Measurements from ENCODE around the gene PADI2.

PADI2 gene

DNA sequence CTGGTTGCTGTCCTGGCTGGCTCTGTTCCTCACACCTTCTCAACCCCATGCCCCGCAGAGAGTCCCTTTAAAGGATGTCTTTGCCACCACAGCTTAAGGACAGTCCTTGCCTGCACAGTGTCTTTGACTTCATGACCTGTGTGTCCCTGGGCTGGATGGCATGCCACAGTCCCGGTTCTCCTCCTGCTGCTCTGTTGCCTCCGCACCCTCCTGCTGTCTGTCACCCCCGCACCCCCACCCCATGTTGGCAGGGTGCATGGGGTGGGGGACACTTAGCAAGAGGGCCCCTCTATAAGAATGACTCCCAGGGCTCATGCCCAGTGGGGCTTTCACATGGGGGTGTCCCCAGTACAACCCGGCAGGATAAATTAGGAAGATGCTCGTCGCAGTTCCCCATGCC is 44.1 kb upstream of the PADI2 start:
- ChIA-PET POLR2A (no interaction called here), CTCF (no interaction called here)
- no peak overlapping the region for H3K4me3 ChIP-seq (ENCODE audit: control insufficient read depth in 1 of 7, extremely low read depth in 1 of 7, insufficient read depth in 4 of 7, low read depth in 2 of 7, low read length in 6 of 7)
- 100% methylated on average over 4 of the region's 7 CpGs for WGBS (ENCODE audit: insufficient coverage)
- peaks cover 0 to 3% (median 0%) of the 10 kb centered on the region in 4 experiments for H3K4me1 ChIP-seq (ENCODE audit: control extremely low read depth in 1 of 4, control insufficient read depth in 4 of 4, insufficient read depth in 4 of 4, low read length in 3 of 4)
- H3K27ac ChIP-seq (ENCODE audit: insufficient read depth in 1 of 2, low read depth in 1 of 2, low read length in 2 of 2, poor library complexity in 1 of 2, severe bottlenecking in 2 of 2) = no peak overlapping the region
- H3K9me3 ChIP-seq (ENCODE audit: control extremely low read depth in 1 of 5, control insufficient read depth in 4 of 5, insufficient read depth in 2 of 5, low read depth in 1 of 5, low read length in 4 of 5) = no peaks in the 10 kb centered on the region
- DNase-seq = no peak
- no peaks in the 10 kb centered on the region for H3K27me3 ChIP-seq (replicated peaks in 2 of 5; ENCODE audit: control insufficient read depth in 4 of 5, insufficient read depth in 5 of 5, low read length in 4 of 5)
- no peaks in the 10 kb centered on the region for H3K36me3 ChIP-seq (ENCODE audit: control insufficient read depth in 4 of 4, insufficient read depth in 4 of 4, low read length in 3 of 4)

DNA sequence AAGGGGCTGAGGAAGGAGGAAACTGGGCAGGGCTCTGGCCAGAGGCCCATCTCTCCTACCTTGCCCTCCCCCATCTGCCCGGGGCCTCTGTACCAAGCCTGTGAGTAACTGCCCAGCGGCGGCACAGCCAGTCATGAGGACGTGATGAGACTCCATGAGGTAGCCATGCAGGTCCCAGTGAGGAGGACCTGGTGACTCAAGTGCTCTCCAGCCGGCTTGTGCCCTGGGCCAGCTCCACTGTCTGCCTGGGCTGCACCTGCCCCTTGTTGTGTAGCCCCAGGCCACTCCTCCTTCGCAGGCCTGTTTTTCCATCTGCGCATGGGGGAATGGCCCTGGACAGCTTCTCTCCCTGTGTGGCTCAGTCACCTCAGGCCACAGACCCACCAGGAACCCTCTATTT is 43.7 kb upstream of the PADI2 start:
- DNase-seq = no peak
- H3K9me3 ChIP-seq (ENCODE audit: control extremely low read depth in 1 of 5, control insufficient read depth in 4 of 5, insufficient read depth in 2 of 5, low read depth in 1 of 5, low read length in 4 of 5) = no peaks in the 10 kb centered on the region
- WGBS (ENCODE audit: insufficient coverage) = 95% methylated on average over 7 of the region's 7 CpGs
- ChIA-PET CTCF (no interaction called here), POLR2A (no interaction called here)
- H3K27ac ChIP-seq (ENCODE audit: insufficient read depth in 1 of 2, low read depth in 1 of 2, low read length in 2 of 2, poor library complexity in 1 of 2, severe bottlenecking in 2 of 2) = no peak overlapping the region
- H3K36me3 ChIP-seq (ENCODE audit: control insufficient read depth in 4 of 4, insufficient read depth in 4 of 4, low read length in 3 of 4) = no peaks in the 10 kb centered on the region
- no peaks in the 10 kb centered on the region for H3K27me3 ChIP-seq (replicated peaks in 2 of 5; ENCODE audit: control insufficient read depth in 4 of 5, insufficient read depth in 5 of 5, low read length in 4 of 5)
- H3K4me1 ChIP-seq (ENCODE audit: control extremely low read depth in 1 of 4, control insufficient read depth in 4 of 4, insufficient read depth in 4 of 4, low read length in 3 of 4) = no peaks in the 10 kb centered on the region
- no peak overlapping the region for H3K4me3 ChIP-seq (ENCODE audit: control insufficient read depth in 1 of 7, extremely low read depth in 1 of 7, insufficient read depth in 4 of 7, low read depth in 2 of 7, low read length in 6 of 7)

DNA sequence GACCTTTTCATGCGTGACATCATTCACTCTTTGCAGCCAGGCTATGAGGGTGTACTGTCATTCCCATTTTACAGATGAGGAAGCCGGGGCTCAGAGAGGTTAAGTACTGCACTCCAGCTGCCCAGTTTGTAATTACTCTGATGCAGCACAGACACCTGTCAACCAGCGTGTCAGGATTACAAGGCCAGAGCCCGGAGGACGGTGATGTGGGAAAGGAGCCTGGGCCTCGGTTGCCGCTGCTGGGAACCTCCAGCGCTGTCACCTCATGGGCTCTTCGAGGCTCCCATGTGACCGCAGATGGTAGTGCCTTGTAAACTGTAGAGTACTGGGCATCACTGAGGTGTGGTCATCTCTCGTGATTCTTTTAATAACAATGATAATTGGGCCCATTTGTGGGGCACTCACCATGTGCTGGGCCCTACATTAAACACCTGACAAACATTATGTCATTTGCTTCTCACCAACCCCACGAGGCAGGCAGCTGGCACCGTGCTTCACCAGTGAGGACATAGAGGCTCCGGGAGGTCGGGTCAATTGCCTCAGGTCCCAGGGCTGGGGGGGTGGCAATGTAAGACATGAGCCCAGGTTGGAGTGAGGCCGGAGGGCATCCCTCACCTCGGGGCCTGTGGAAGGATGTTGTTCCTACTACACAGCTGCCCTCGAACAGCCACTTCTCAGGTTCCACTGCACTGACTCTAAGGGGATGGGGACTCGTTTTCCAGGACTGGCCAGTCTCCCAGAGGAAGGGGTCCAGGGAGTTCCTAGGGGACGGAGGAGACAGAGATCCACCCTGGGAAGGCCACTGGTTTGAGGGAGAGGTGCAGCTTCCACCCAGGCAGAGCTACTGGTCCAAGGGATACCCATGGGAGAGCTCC is 42.9 kb upstream of the PADI2 start:
- Histone ChIP-seq H3K4me1 (ENCODE audit: control extremely low read depth in 1 of 4, control insufficient read depth in 4 of 4, insufficient read depth in 4 of 4, low read length in 3 of 4) (no peaks in the 10 kb centered on the region), H3K36me3 (ENCODE audit: control insufficient read depth in 4 of 4, insufficient read depth in 4 of 4, low read length in 3 of 4) (no peaks in the 10 kb centered on the region), H3K4me3 (ENCODE audit: control insufficient read depth in 1 of 7, extremely low read depth in 1 of 7, insufficient read depth in 4 of 7, low read depth in 2 of 7, low read length in 6 of 7) (no peak overlapping the region), H3K27me3 (replicated peaks in 2 of 5; ENCODE audit: control insufficient read depth in 4 of 5, insufficient read depth in 5 of 5, low read length in 4 of 5) (no peaks in the 10 kb centered on the region), H3K27ac (ENCODE audit: insufficient read depth in 1 of 2, low read depth in 1 of 2, low read length in 2 of 2, poor library complexity in 1 of 2, severe bottlenecking in 2 of 2) (no peak overlapping the region), H3K9me3 (ENCODE audit: control extremely low read depth in 1 of 5, control insufficient read depth in 4 of 5, insufficient read depth in 2 of 5, low read depth in 1 of 5, low read length in 4 of 5) (no peaks in the 10 kb centered on the region)
- ChIA-PET CTCF (interaction anchor here (0.6 kb wide), 1 partner anchor 9 kb away, joined by 3 read pairs; no protein-coding TSS in a partner anchor), POLR2A (no interaction called here)
- over 99% methylated on average over 16 of the region's 20 CpGs for WGBS (ENCODE audit: insufficient coverage)
- DNase-seq = no peak

DNA sequence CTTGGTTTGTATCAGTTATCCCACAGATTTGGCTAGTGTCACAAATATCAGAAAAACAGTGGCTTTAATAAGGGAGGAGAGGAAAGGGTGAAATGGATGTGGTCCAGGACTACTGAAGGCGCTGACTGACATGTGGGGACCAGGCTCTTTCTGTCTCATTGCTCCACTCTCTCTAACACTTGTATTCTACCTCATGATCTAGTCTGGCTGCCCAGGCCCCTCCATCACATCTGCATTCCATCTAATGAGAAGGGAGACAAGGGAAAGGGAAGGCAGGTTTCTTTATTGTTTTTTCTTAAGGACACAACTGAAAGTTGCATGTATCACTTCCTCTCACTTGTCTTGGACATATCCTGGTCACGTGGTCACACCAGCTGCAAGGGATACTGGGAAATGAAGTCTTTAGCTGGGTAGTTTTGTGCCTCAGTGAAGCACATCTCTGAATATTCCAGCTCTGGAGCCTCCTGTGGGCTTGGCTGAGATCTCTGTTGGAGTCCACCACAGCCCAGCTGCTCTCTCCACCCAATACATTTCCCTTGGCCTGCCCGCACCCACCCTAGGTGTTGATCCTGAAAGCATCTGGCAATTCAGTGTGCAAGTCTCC is 42.0 kb upstream of the PADI2 start:
- DNase-seq = peak in 2 of 3 donors; percentile 28 to 36
- CTCF ChIA-PET = interaction anchor here (0.6 kb wide), 1 partner anchor 8 kb away, joined by 3 read pairs; no protein-coding TSS in a partner anchor

DNA sequence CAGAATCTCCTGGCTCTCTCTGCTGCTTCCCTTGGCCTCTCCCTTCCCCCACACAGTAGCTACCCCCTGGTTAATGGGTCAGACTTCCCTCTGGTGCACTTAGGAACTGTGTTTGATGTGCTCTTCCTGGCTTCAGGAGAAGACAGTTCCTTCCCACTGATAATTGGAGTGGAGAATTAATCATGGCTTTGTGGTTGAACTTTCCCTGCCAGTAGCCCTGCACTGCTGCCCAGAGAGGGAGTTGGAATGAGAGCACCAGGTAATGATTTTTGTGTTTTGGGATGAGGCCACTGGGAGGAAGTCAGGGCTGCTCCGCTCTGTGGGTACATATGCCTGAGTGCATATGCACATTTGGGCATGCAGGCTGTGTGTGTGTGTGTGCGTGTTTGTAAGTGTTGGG is 39.7 kb upstream of the PADI2 start:
- WGBS (ENCODE audit: insufficient coverage) = 83% methylated on average over 1 of the region's 2 CpGs
- CTCF ChIA-PET = interaction anchor here (1.0 to 1.6 kb wide), 3 partner anchors 34 to 89 kb away, joined by 3 to 4 read pairs (median 3); no protein-coding TSS in a partner anchor
- H3K27me3 ChIP-seq (replicated peaks in 2 of 5; ENCODE audit: control insufficient read depth in 4 of 5, insufficient read depth in 5 of 5, low read length in 4 of 5) = no peaks in the 10 kb centered on the region

More for the DNA sequence above, 42.0 kb upstream of the PADI2 start:
- WGBS (ENCODE audit: insufficient coverage) = 100% methylated on average over 1 of the region's 3 CpGs
- H3K27ac ChIP-seq (ENCODE audit: insufficient read depth in 1 of 2, low read depth in 1 of 2, low read length in 2 of 2, poor library complexity in 1 of 2, severe bottlenecking in 2 of 2) = no peak overlapping the region
- H3K9me3 ChIP-seq (ENCODE audit: control extremely low read depth in 1 of 5, control insufficient read depth in 4 of 5, insufficient read depth in 2 of 5, low read depth in 1 of 5, low read length in 4 of 5) = peaks cover 0 to under 1% (median 0%) of the 10 kb centered on the region in 5 experiments
- POLR2A ChIA-PET = no interaction called here
- no peaks in the 10 kb centered on the region for H3K36me3 ChIP-seq (ENCODE audit: control insufficient read depth in 4 of 4, insufficient read depth in 4 of 4, low read length in 3 of 4)
- H3K4me3 ChIP-seq (ENCODE audit: control insufficient read depth in 1 of 7, extremely low read depth in 1 of 7, insufficient read depth in 4 of 7, low read depth in 2 of 7, low read length in 6 of 7) = no peak overlapping the region
- H3K27me3 ChIP-seq (replicated peaks in 2 of 5; ENCODE audit: control insufficient read depth in 4 of 5, insufficient read depth in 5 of 5, low read length in 4 of 5) = no peaks in the 10 kb centered on the region
- H3K4me1 ChIP-seq (ENCODE audit: control extremely low read depth in 1 of 4, control insufficient read depth in 4 of 4, insufficient read depth in 4 of 4, low read length in 3 of 4) = no peaks in the 10 kb centered on the region

DNA sequence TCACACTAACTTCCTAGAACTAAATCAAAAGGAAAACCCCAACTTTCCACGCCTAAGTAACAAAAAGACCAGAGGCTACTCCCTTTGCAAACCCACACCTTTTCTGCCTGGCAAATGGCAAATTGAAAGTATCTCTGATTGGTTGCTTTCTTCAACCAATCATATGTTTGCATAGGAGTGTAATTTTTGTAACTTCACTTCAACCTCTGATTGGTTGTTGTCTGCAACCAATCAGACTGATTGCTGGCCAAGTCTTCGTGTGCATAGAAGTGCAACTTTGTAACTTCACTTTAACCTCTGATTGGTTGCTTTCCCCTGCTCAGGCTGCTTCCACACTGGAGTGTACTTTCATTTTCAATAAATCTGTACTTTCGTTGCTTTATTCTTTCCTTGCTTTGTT is 36.9 kb upstream of the PADI2 start:
- H3K36me3 ChIP-seq (ENCODE audit: control insufficient read depth in 4 of 4, insufficient read depth in 4 of 4, low read length in 3 of 4) = no peaks in the 10 kb centered on the region
- H3K27me3 ChIP-seq (replicated peaks in 2 of 5; ENCODE audit: control insufficient read depth in 4 of 5, insufficient read depth in 5 of 5, low read length in 4 of 5) = peaks cover 0 to 2% (median 0%) of the 10 kb centered on the region in 5 experiments
- CTCF ChIA-PET = no interaction called here
- POLR2A ChIA-PET = no interaction called here
- WGBS (ENCODE audit: insufficient coverage) = 70% methylated on average over 1 of the region's 3 CpGs
- peak in 2 of 3 donors; percentile 11 to 20 for DNase-seq
- H3K27ac ChIP-seq (ENCODE audit: insufficient read depth in 1 of 2, low read depth in 1 of 2, low read length in 2 of 2, poor library complexity in 1 of 2, severe bottlenecking in 2 of 2) = no peak overlapping the region
- no peak overlapping the region for H3K4me3 ChIP-seq (ENCODE audit: control insufficient read depth in 1 of 7, extremely low read depth in 1 of 7, insufficient read depth in 4 of 7, low read depth in 2 of 7, low read length in 6 of 7)
- no peaks in the 10 kb centered on the region for H3K4me1 ChIP-seq (ENCODE audit: control extremely low read depth in 1 of 4, control insufficient read depth in 4 of 4, insufficient read depth in 4 of 4, low read length in 3 of 4)
- H3K9me3 ChIP-seq (ENCODE audit: control extremely low read depth in 1 of 5, control insufficient read depth in 4 of 5, insufficient read depth in 2 of 5, low read depth in 1 of 5, low read length in 4 of 5) = peaks cover 1 to 40% (median 22%) of the 10 kb centered on the region in 5 experiments

More for the DNA sequence above, 39.7 kb upstream of the PADI2 start:
- no peak overlapping the region for H3K27ac ChIP-seq (ENCODE audit: insufficient read depth in 1 of 2, low read depth in 1 of 2, low read length in 2 of 2, poor library complexity in 1 of 2, severe bottlenecking in 2 of 2)
- H3K4me1 ChIP-seq (ENCODE audit: control extremely low read depth in 1 of 4, control insufficient read depth in 4 of 4, insufficient read depth in 4 of 4, low read length in 3 of 4) = no peaks in the 10 kb centered on the region
- no peak for DNase-seq
- H3K36me3 ChIP-seq (ENCODE audit: control insufficient read depth in 4 of 4, insufficient read depth in 4 of 4, low read length in 3 of 4) = no peaks in the 10 kb centered on the region
- H3K9me3 ChIP-seq (ENCODE audit: control extremely low read depth in 1 of 5, control insufficient read depth in 4 of 5, insufficient read depth in 2 of 5, low read depth in 1 of 5, low read length in 4 of 5) = peaks cover 1 to 21% (median 18%) of the 10 kb centered on the region in 5 experiments
- POLR2A ChIA-PET = no interaction called here
- H3K4me3 ChIP-seq (ENCODE audit: control insufficient read depth in 1 of 7, extremely low read depth in 1 of 7, insufficient read depth in 4 of 7, low read depth in 2 of 7, low read length in 6 of 7) = no peak overlapping the region
